Activated T-cell treated with anti-CD3 and anti-CD28 coated beads for 24 hours (primary cell): ENCODE results near the gene CCNY.
"Not testable (repeated sequence)": the region's sequence is repeated elsewhere in the genome, so short reads cannot be mapped to it uniquely, and the experiment has no call there.

ENCODE experiments used
- DNase-seq: peaks from one replicate; pipeline ENCODE4 v3.0.0-alpha.2; 2020; ENCODE audit warnings: low read depth

Gene CCNY

GRCh38 chr10:35336084-35336831, at the start of gene CCNY:
Gene CCNY (plus strand): TSS chr10:35336509. CDS start chr10:35337054, 545 bp downstream.
- peak; percentile 73 for DNase-seq

GRCh38 chr10:35289198-35289597, 47.1 kb upstream of the CCNY start:
- DNase-seq, result no peak

GRCh38 chr10:35294506-35294905, 41.8 kb upstream of the CCNY start:
- DNase-seq, result no peak

- DNase-seq, result no peak
These were observed 37.3 kb upstream of the CCNY start for GRCh38 chr10:35299016-35299415.

- DNase-seq, result no peak
These were observed 36.1 kb upstream of the CCNY start for GRCh38 chr10:35300063-35300699.

- DNase-seq, result no peak
These were observed 31.7 kb upstream of the CCNY start for GRCh38 chr10:35304649-35305048.

GRCh38 chr10:35306852-35307251, 29.5 kb upstream of the CCNY start:
- no peak for DNase-seq

- no peak for DNase-seq
These were observed 29.0 kb upstream of the CCNY start for GRCh38 chr10:35307297-35307696.

- DNase-seq, result no peak
These were observed 27.5 kb upstream of the CCNY start for GRCh38 chr10:35308809-35309208.

GRCh38 chr10:35314142-35314541, 22.2 kb upstream of the CCNY start:
- DNase-seq, result not testable (repeated sequence)

- DNase-seq, result not testable (repeated sequence)
These were observed 21.1 kb upstream of the CCNY start for GRCh38 chr10:35315235-35315634.

GRCh38 chr10:35316218-35316967, 19.9 kb upstream of the CCNY start:
- DNase-seq, result no peak

- DNase-seq, result no peak
These were observed 17.8 kb upstream of the CCNY start for GRCh38 chr10:35318551-35318950.

GRCh38 chr10:35320341-35320740, 16.0 kb upstream of the CCNY start:
- DNase-seq, result no peak

GRCh38 chr10:35322636-35323035, 13.7 kb upstream of the CCNY start:
- no peak for DNase-seq

- no peak for DNase-seq
These were observed 12.1 kb upstream of the CCNY start for GRCh38 chr10:35324196-35324595.

GRCh38 chr10:35326466-35327235, 9.7 kb upstream of the CCNY start:
- no peak for DNase-seq

GRCh38 chr10:35327790-35328403, 8.4 kb upstream of the CCNY start:
- no peak for DNase-seq

- DNase-seq, result no peak
These were observed 7.8 kb upstream of the CCNY start for GRCh38 chr10:35328404-35329037.

GRCh38 chr10:35329520-35329919, 6.8 kb upstream of the CCNY start:
- DNase-seq, result no peak
